ENCODE data around the gene ARHGAP9.
"Not testable (repeated sequence)": the region's sequence is repeated elsewhere in the genome, so short reads cannot be mapped to it uniquely, and the experiment has no call there.

- TF ChIP-seq, protein P1, sequence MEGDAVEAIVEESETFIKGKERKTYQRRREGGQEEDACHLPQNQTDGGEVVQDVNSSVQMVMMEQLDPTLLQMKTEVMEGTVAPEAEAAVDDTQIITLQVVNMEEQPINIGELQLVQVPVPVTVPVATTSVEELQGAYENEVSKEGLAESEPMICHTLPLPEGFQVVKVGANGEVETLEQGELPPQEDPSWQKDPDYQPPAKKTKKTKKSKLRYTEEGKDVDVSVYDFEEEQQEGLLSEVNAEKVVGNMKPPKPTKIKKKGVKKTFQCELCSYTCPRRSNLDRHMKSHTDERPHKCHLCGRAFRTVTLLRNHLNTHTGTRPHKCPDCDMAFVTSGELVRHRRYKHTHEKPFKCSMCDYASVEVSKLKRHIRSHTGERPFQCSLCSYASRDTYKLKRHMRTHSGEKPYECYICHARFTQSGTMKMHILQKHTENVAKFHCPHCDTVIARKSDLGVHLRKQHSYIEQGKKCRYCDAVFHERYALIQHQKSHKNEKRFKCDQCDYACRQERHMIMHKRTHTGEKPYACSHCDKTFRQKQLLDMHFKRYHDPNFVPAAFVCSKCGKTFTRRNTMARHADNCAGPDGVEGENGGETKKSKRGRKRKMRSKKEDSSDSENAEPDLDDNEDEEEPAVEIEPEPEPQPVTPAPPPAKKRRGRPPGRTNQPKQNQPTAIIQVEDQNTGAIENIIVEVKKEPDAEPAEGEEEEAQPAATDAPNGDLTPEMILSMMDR (IDR thresholded peaks at IDR 0.05; ENCODE audit: low read length) = not testable (repeated sequence)
- not testable (repeated sequence) for TF ChIP-seq EZH2 (optimal IDR thresholded peaks at IDR 0.05; ENCODE audit: low read depth, low read length)
These were observed 34.6 kb upstream of the ARHGAP9 start for GRCh38 chr12:57514246-57514645.

Data from MM.1S (cell line).